OCI-LY7 (cell line): Measurements from ENCODE around the gene ZFYVE9.

ENCODE experiments used
- EZH2phosphoT487 ChIP-seq: fragments of 200-600 bp; sonication (generic); IDR thresholded peaks from 2 replicates; pipeline ENCODE4 v1.6.1; 2018; ENCODE audit warnings: low read depth, borderline replicate concordance, mild to moderate bottlenecking, mixed run types, antibody characterized with exemption, low read length, moderate library complexity, mixed read lengths
- TF ChIP-seq, protein P1 (sequence below): fragments of 200-600 bp; sonication (generic); conservative IDR thresholded peaks from 2 replicates; pipeline ENCODE4 v1.5.1; 2014; ENCODE audit warnings: mild to moderate bottlenecking, antibody characterized with exemption, low read length, moderate library complexity, mixed read lengths

DNA sequence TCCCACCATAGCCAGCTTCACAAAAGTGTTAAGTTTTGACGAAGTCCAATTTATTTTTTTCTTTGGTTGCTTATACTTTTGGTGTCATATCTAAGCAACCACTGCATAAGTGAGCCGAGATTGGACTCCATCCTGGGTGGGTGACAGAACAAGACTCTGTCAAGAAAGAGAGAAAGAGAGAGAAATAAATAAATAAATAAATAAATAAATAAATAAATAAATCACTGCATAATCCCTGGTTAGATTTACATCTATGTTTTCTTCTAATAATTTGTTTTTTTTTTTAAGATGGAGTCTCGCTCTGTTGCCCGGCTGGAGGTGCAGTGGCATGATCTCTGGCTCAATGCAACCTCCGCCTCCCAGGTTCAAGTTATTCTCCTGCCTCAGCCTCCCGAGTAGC, 18.3 kb upstream of the ZFYVE9 start:
- TF ChIP-seq, protein P1, sequence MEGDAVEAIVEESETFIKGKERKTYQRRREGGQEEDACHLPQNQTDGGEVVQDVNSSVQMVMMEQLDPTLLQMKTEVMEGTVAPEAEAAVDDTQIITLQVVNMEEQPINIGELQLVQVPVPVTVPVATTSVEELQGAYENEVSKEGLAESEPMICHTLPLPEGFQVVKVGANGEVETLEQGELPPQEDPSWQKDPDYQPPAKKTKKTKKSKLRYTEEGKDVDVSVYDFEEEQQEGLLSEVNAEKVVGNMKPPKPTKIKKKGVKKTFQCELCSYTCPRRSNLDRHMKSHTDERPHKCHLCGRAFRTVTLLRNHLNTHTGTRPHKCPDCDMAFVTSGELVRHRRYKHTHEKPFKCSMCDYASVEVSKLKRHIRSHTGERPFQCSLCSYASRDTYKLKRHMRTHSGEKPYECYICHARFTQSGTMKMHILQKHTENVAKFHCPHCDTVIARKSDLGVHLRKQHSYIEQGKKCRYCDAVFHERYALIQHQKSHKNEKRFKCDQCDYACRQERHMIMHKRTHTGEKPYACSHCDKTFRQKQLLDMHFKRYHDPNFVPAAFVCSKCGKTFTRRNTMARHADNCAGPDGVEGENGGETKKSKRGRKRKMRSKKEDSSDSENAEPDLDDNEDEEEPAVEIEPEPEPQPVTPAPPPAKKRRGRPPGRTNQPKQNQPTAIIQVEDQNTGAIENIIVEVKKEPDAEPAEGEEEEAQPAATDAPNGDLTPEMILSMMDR = no peak
- no peak for TF ChIP-seq EZH2phosphoT487
